ENCODE results near the gene NRXN3. TPM values are rescaled to one million over a fixed set of nuclear protein-coding genes. Genes with fewer than 3 reads are reported as not detected.

The NRXN3 gene
- polyA plus RNA-seq, 1 donor (not counting 4 experiments of a cell fraction or from before 2014, with no cell fraction given) = 0.89 TPM

- Histone ChIP-seq H2AFZ (ENCODE audit: control insufficient read depth, low read length) (no peak overlapping the region), H3K4me1 (ENCODE audit: control insufficient read depth, extremely low read depth, insufficient read depth, low read length) (no peaks in the 10 kb centered on the region), H3K36me3 (ENCODE audit: control insufficient read depth in 2 of 2, extremely low read depth in 1 of 2, insufficient read depth in 2 of 2, low read length in 2 of 2) (no peaks in the 10 kb centered on the region), H3K9me3 (ENCODE audit: control insufficient read depth, low read depth, low read length) (no peaks in the 10 kb centered on the region), H3K4me2 (ENCODE audit: control insufficient read depth, extremely low read depth, insufficient read depth, low read depth, low read length) (no peak overlapping the region), H3K9ac (ENCODE audit: control insufficient read depth, extremely low read depth, insufficient read depth, low read length) (no peak overlapping the region), H3K79me2 (ENCODE audit: control insufficient read depth, insufficient read depth, low read length) (no peaks in the 10 kb centered on the region), H3K27ac (ENCODE audit: control insufficient read depth, insufficient read depth, low read length) (no peak overlapping the region), H4K20me1 (ENCODE audit: control insufficient read depth, extremely low read depth, insufficient read depth, low read length) (no peaks in the 10 kb centered on the region), H3K27me3 (ENCODE audit: control insufficient read depth, extremely low read depth, insufficient read depth, low read length) (peaks cover 8% of the 10 kb centered on the region), H3K9me1 (ENCODE audit: control insufficient read depth, extremely low read depth, insufficient read depth, low read length) (no peaks in the 10 kb centered on the region), H3K4me3 (ENCODE audit: control insufficient read depth in 2 of 3, extremely low read depth in 1 of 3, insufficient read depth in 2 of 3, low read depth in 1 of 3, low read length in 3 of 3) (no peak overlapping the region)
- dilution Hi-C loops (cut with MboI; ENCODE audit: extremely low pct_ligation_motif_present, low sequenced_read_pairs) = no loop called here
- DNase-seq (ENCODE audit: low read depth, low spot score) (no peak), FAIRE-seq (no peak)
- TF ChIP-seq CTCF (optimal IDR thresholded peaks at IDR 0.05 in 1 of 3, IDR thresholded peaks at IDR 0.05 in 1 of 3, conservative IDR thresholded peaks at IDR 0.05 in 1 of 3; ENCODE audit: extremely low read depth in 1 of 3, insufficient read depth in 2 of 3, low read length in 3 of 3) (no peak), EZH2 (IDR thresholded peaks at IDR 0.05; ENCODE audit: low read length) (no peak)
Measured at GRCh38 chr14:78401866-78402265, 231.7 kb downstream of the NRXN3 start.

GRCh38 chr14:78403278-78403815 is 233.2 kb downstream of the NRXN3 start:
- Histone ChIP-seq H2AFZ (ENCODE audit: control insufficient read depth, low read length) (no peak overlapping the region), H3K9me3 (ENCODE audit: control insufficient read depth, low read depth, low read length) (no peaks in the 10 kb centered on the region), H3K4me1 (ENCODE audit: control insufficient read depth, extremely low read depth, insufficient read depth, low read length) (no peaks in the 10 kb centered on the region), H3K79me2 (ENCODE audit: control insufficient read depth, insufficient read depth, low read length) (no peaks in the 10 kb centered on the region), H3K4me2 (ENCODE audit: control insufficient read depth, extremely low read depth, insufficient read depth, low read depth, low read length) (no peak overlapping the region), H3K27me3 (ENCODE audit: control insufficient read depth, extremely low read depth, insufficient read depth, low read length) (peaks cover 8% of the 10 kb centered on the region), H4K20me1 (ENCODE audit: control insufficient read depth, extremely low read depth, insufficient read depth, low read length) (no peaks in the 10 kb centered on the region), H3K4me3 (ENCODE audit: control insufficient read depth in 2 of 3, extremely low read depth in 1 of 3, insufficient read depth in 2 of 3, low read depth in 1 of 3, low read length in 3 of 3) (no peak overlapping the region), H3K27ac (ENCODE audit: control insufficient read depth, insufficient read depth, low read length) (no peak overlapping the region), H3K9ac (ENCODE audit: control insufficient read depth, extremely low read depth, insufficient read depth, low read length) (no peak overlapping the region), H3K36me3 (ENCODE audit: control insufficient read depth in 2 of 2, extremely low read depth in 1 of 2, insufficient read depth in 2 of 2, low read length in 2 of 2) (no peaks in the 10 kb centered on the region), H3K9me1 (ENCODE audit: control insufficient read depth, extremely low read depth, insufficient read depth, low read length) (no peaks in the 10 kb centered on the region)
- dilution Hi-C loops (cut with MboI; ENCODE audit: extremely low pct_ligation_motif_present, low sequenced_read_pairs) = no loop called here
- DNase-seq (ENCODE audit: low read depth, low spot score) = no peak
- no peak for FAIRE-seq
- TF ChIP-seq EZH2 (IDR thresholded peaks at IDR 0.05; ENCODE audit: low read length) = no peak
- no peak for TF ChIP-seq CTCF (optimal IDR thresholded peaks at IDR 0.05 in 1 of 3, IDR thresholded peaks at IDR 0.05 in 1 of 3, conservative IDR thresholded peaks at IDR 0.05 in 1 of 3; ENCODE audit: extremely low read depth in 1 of 3, insufficient read depth in 2 of 3, low read length in 3 of 3)
